Measurements from ENCODE around the gene F7. TPM values are rescaled to one million over a fixed set of nuclear protein-coding genes. Genes with fewer than 3 reads are reported as not detected.

F7 gene
- total RNA-seq, 1 experiment from 2014 or later, result not detected

DNA sequence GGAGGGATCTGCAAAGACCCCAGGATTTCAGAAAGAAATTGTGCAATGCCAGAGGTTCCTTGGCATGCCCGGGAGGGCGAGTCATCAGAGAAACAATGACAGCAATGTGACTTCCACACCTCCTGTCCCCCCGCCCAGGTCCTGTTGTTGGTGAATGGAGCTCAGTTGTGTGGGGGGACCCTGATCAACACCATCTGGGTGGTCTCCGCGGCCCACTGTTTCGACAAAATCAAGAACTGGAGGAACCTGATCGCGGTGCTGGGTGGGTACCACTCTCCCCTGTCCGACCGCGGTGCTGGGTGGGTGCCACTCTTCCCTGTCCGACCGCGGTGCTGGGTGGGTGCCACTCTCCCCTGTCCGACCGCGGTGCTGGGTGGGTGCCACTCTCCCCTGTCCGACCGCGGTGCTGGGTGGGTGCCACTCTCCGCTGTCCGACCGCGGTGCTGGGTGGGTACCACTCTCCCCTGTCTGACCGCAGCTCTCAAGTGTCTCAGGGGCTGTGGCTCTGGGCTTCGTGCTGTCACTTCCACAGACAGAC, 11.8 kb downstream of the F7 start:
- peak in 1 of 2 experiments; percentile 36 for DNase-seq (ENCODE audit: low read depth in 1 of 2, low spot score in 2 of 2)
- H3K4me1 ChIP-seq (replicated peaks), result no peaks in the 10 kb centered on the region; the same call in 1 of the 2 replicates
- H3K27ac ChIP-seq, result no peak overlapping the region
- no peaks in the 10 kb centered on the region for H3K27me3 ChIP-seq (replicated peaks)
- no peaks in the 10 kb centered on the region for H3K9me3 ChIP-seq (replicated peaks)
- no peak overlapping the region for H3K4me3 ChIP-seq
- no peaks in the 10 kb centered on the region for H3K36me3 ChIP-seq

DNA sequence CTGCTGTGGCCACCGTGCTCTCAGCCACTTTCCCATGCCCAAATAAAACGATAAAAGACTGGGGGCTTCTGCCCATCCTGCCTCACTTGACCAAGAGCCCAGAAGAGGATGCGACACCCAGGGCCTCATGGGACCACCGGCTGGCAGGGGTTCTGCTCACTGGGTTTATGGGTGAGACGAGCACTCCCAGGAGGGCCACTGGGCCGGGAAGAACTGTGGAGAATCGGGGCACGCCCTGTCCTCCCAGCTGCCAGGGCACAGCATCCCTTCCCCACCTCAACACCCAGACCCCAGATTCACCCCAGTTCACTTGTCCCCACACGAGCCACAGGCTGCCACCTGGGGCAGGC, 12.3 kb downstream of the F7 start:
- DNase-seq (ENCODE audit: low read depth in 1 of 2, low spot score in 2 of 2), result no peak
- Histone ChIP-seq H3K4me1 (replicated peaks) (peaks cover 4% of the 10 kb centered on the region; the same call in 1 of the 2 replicates), H3K36me3 (no peaks in the 10 kb centered on the region), H3K27me3 (replicated peaks) (no peaks in the 10 kb centered on the region), H3K9me3 (replicated peaks) (no peaks in the 10 kb centered on the region), H3K4me3 (no peak overlapping the region), H3K27ac (no peak overlapping the region)

DNA sequence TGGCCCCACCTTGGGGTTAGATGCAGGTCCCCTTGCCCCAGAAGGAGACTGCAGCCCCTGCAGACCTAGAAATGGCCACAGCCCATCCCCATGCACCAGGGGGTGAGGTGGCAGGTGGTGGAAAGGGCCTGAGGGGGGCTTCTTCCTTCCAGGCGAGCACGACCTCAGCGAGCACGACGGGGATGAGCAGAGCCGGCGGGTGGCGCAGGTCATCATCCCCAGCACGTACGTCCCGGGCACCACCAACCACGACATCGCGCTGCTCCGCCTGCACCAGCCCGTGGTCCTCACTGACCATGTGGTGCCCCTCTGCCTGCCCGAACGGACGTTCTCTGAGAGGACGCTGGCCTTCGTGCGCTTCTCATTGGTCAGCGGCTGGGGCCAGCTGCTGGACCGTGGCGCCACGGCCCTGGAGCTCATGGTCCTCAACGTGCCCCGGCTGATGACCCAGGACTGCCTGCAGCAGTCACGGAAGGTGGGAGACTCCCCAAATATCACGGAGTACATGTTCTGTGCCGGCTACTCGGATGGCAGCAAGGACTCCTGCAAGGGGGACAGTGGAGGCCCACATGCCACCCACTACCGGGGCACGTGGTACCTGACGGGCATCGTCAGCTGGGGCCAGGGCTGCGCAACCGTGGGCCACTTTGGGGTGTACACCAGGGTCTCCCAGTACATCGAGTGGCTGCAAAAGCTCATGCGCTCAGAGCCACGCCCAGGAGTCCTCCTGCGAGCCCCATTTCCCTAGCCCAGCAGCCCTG, 12.8 kb downstream of the F7 start:
- no peaks in the 10 kb centered on the region for H3K36me3 ChIP-seq
- DNase-seq (ENCODE audit: low read depth in 1 of 2, low spot score in 2 of 2), result peak in 1 of 2 experiments; percentile 37

DNA sequence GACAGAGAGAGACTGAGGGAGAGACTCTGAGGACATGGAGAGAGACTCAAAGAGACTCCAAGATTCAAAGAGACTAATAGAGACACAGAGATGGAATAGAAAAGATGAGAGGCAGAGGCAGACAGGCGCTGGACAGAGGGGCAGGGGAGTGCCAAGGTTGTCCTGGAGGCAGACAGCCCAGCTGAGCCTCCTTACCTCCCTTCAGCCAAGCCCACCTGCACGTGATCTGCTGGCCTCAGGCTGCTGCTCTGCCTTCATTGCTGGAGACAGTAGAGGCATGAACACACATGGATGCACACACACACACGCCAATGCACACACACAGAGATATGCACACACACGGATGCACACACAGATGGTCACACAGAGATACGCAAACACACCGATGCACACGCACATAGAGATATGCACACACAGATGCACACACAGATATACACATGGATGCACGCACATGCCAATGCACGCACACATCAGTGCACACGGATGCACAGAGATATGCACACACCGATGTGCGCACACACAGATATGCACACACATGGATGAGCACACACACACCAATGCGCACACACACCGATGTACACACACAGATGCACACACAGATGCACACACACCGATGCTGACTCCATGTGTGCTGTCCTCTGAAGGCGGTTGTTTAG, 13.7 kb downstream of the F7 start:
- no peak overlapping the region for H3K4me3 ChIP-seq
- H3K36me3 ChIP-seq, result no peaks in the 10 kb centered on the region
- DNase-seq (ENCODE audit: low read depth in 1 of 2, low spot score in 2 of 2), result no peak
- H3K27me3 ChIP-seq (replicated peaks), result no peaks in the 10 kb centered on the region
- H3K4me1 ChIP-seq (replicated peaks), result peaks cover 6% of the 10 kb centered on the region; the same call in 1 of the 2 replicates
- H3K27ac ChIP-seq, result no peak overlapping the region
- no peaks in the 10 kb centered on the region for H3K9me3 ChIP-seq (replicated peaks)

More for the DNA sequence above, 12.8 kb downstream of the F7 start:
- Histone ChIP-seq H3K9me3 (replicated peaks) (no peaks in the 10 kb centered on the region), H3K4me1 (replicated peaks) (peaks cover 6% of the 10 kb centered on the region; the same call in 1 of the 2 replicates), H3K27me3 (replicated peaks) (no peaks in the 10 kb centered on the region), H3K27ac (no peak overlapping the region), H3K4me3 (no peak overlapping the region)

DNA sequence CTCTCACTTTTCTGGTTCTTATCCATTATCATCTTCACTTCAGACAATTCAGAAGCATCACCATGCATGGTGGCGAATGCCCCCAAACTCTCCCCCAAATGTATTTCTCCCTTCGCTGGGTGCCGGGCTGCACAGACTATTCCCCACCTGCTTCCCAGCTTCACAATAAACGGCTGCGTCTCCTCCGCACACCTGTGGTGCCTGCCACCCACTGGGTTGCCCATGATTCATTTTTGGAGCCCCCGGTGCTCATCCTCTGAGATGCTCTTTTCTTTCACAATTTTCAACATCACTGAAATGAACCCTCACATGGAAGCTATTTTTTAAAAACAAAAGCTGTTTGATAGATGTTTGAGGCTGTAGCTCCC, 14.2 kb downstream of the F7 start:
- H3K27me3 ChIP-seq (replicated peaks), result no peaks in the 10 kb centered on the region
- peaks cover 6% of the 10 kb centered on the region; the same call in 1 of the 2 replicates for H3K4me1 ChIP-seq (replicated peaks)
- no peak for DNase-seq (ENCODE audit: low read depth in 1 of 2, low spot score in 2 of 2)

DNA sequence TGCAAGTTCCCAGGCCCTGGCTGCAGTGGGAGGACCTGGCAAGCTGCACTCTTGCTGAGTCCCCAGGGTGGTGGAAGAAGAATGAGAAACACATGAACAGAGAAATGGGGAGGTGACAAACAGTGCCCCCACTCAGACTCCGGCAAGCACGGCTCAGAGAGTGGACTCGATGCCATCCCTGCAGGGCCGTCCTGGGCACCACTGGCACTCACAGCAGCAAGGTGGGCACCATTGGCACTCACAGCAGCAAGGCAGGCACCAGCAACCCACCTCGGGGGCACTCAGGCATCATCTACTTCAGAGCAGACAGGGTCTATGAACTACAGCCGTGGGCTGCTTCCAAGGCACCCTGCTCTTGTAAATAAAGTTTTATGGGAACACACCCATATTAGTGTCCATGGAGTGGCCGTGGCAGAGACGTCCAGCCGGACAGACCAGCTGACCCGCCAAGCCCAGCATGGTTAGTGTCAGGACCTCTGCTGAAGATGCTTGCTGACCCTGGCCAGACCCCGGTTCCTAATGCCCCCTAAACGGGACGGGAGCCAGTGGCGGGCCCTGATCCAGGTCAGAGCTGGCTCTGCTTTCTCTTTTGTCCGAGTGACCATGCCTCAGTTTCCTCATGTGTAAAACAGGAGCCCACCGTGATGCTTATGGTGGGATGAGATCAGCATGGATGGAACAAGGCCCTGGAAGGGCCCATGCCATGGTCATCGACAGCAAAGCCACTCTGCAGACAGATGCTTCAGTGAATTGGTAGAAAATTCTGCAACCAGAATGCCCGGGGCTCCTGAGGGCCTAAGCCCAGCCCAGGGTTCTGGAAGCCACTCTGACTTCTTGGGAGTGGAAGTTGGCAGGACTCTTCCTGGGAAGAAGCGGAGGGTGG, 14.9 kb downstream of the F7 start:
- Histone ChIP-seq H3K36me3 (no peaks in the 10 kb centered on the region), H3K4me1 (replicated peaks) (peaks cover 6% of the 10 kb centered on the region; the same call in 1 of the 2 replicates), H3K27me3 (replicated peaks) (no peaks in the 10 kb centered on the region), H3K9me3 (replicated peaks) (no peaks in the 10 kb centered on the region), H3K27ac (no peak overlapping the region), H3K4me3 (no peak overlapping the region)
- no peak for DNase-seq (ENCODE audit: low read depth in 1 of 2, low spot score in 2 of 2)

More for the DNA sequence above, 14.2 kb downstream of the F7 start:
- H3K4me3 ChIP-seq, result no peak overlapping the region
- no peaks in the 10 kb centered on the region for H3K9me3 ChIP-seq (replicated peaks)
- H3K27ac ChIP-seq, result no peak overlapping the region
- H3K36me3 ChIP-seq, result no peaks in the 10 kb centered on the region

DNA sequence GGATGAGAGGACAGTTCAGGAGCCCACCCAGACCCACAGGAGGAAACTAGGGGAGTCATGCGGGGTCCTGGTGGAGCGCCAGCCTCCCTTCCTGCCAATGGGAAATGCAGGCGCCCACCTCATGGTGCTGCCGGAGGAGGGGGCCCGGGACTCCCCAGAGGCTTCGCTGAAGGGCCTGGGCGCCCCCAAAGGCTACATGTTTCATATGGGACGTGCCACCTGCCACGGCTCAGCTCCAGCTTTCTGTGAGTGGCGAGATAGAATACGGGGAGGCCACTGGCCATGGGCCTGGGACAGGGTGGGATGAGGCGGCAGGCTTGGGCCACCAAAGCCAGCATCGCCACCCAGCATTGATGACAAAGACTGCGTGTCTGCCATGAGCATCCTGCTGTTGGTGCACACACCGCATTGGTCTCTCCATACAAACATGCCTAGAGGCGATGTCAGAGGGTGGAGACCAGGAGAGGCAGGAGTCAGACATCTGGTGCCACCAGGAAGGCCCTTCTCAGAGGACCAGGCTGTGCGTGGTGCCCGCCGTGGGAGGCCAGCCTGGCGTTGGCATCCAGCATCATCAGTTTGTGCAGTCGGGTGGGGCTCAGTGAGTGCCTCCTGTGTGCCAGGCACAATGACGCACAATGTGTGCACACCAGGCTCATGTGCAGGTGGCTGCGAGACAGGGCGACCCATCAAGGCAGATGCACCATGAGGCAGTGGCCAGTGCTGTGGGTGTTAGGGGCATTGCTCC, 15.8 kb downstream of the F7 start:
- DNase-seq (ENCODE audit: low read depth in 1 of 2, low spot score in 2 of 2), result no peak
- H3K4me1 ChIP-seq (replicated peaks), result peaks cover 6% of the 10 kb centered on the region; the same call in 1 of the 2 replicates
- no peaks in the 10 kb centered on the region for H3K27me3 ChIP-seq (replicated peaks)
- no peak overlapping the region for H3K27ac ChIP-seq
- no peak overlapping the region for H3K4me3 ChIP-seq
- H3K36me3 ChIP-seq, result no peaks in the 10 kb centered on the region
- H3K9me3 ChIP-seq (replicated peaks), result no peaks in the 10 kb centered on the region

DNA sequence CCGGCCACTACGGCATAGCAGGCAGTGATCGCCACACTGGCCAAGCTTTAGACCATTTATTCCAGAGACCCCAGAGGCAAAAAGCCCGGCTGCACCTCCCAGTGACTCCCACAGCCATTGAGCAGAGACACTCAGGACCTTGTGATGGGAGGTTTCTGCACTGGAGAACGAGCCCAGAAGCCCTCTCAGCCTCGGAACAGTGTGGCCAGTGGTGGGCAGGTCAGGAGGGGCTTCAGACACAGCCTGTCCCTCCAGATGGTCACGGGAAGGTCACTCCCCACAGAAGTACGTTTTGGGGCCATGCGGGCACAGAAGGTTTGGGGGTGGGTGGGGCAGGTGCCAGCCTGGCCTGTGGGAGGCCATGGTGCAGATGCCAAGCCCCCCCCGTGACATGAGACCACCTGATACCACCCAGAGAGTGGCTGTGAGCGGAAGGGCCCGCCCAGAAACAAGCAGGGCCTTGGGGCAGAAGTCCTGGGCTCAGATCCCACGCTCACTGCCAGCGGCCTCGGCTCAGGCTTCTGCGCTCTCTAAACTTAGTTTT, 16.4 kb downstream of the F7 start:
- peaks cover 6% of the 10 kb centered on the region; the same call in 1 of the 2 replicates for H3K4me1 ChIP-seq (replicated peaks)
- peak in 1 of 2 experiments; percentile 36 for DNase-seq (ENCODE audit: low read depth in 1 of 2, low spot score in 2 of 2)
- H3K4me3 ChIP-seq, result no peak overlapping the region
- H3K27me3 ChIP-seq (replicated peaks), result no peaks in the 10 kb centered on the region
- H3K27ac ChIP-seq, result no peak overlapping the region
- no peaks in the 10 kb centered on the region for H3K36me3 ChIP-seq
- no peaks in the 10 kb centered on the region for H3K9me3 ChIP-seq (replicated peaks)

- no peaks in the 10 kb centered on the region for H3K27me3 ChIP-seq (replicated peaks)
- H3K27ac ChIP-seq, result no peak within 1 kb of the TSS
- H3K9me3 ChIP-seq (replicated peaks), result no peaks in the 10 kb centered on the region
- peaks cover 6% of the 10 kb centered on the region; the same call in 1 of the 2 replicates for H3K4me1 ChIP-seq (replicated peaks)
- peak within 1 kb of the TSS; percentile 16 for H3K4me3 ChIP-seq
- no peaks in the 10 kb centered on the region for H3K36me3 ChIP-seq
- DNase-seq (ENCODE audit: low read depth in 1 of 2, low spot score in 2 of 2), result peak; percentile 13 to 57
Observed at GRCh38 chr13:113122550-113123225, 17.1 kb downstream of the F7 start, which contains the start of gene F10. F10 (plus strand) TSS chr13:113122799; CDS start chr13:113122856, 57 bp downstream.

- H3K36me3 ChIP-seq, result no peaks in the 10 kb centered on the region
- H3K4me3 ChIP-seq, result no peak overlapping the region
- no peaks in the 10 kb centered on the region for H3K27me3 ChIP-seq (replicated peaks)
- peaks cover 6% of the 10 kb centered on the region; the same call in 1 of the 2 replicates for H3K4me1 ChIP-seq (replicated peaks)
- DNase-seq (ENCODE audit: low read depth in 1 of 2, low spot score in 2 of 2), result peak in 1 of 2 experiments; percentile 42
- H3K9me3 ChIP-seq (replicated peaks), result no peaks in the 10 kb centered on the region
- no peak overlapping the region for H3K27ac ChIP-seq
Observed at GRCh38 chr13:113123226-113124201, 17.9 kb downstream of the F7 start.

GRCh38 chr13:113124211-113124970, 18.8 kb downstream of the F7 start:
- DNase-seq (ENCODE audit: low read depth in 1 of 2, low spot score in 2 of 2), result peak in 1 of 2 experiments; percentile 38
- H3K9me3 ChIP-seq (replicated peaks), result no peaks in the 10 kb centered on the region
- H3K27me3 ChIP-seq (replicated peaks), result no peaks in the 10 kb centered on the region
- H3K4me3 ChIP-seq, result no peak overlapping the region
- H3K27ac ChIP-seq, result no peak overlapping the region
- H3K36me3 ChIP-seq, result no peaks in the 10 kb centered on the region
- peaks cover 6% of the 10 kb centered on the region; the same call in 1 of the 2 replicates for H3K4me1 ChIP-seq (replicated peaks)
